GM10248 (cell line): ENCODE measurements around the gene IL1RAP.
"Not testable (repeated sequence)": the region's sequence is repeated elsewhere in the genome, so short reads cannot be mapped to it uniquely, and the experiment has no call there.

Experiments
- CTCF ChIA-PET: fragments of 300-600 bp; sonication (Branson Sonifier 250); formaldehyde crosslinking; extraction: SDS; loops from one replicate; lab custom pipeline; 2021; ENCODE audit warnings: antibody characterized with exemption; lab: Yijun Ruan, JAX
- POLR2A ChIA-PET: fragments of 350-650 bp; sonication (Branson Sonifier 250); formaldehyde crosslinking; extraction: SDS; loops from one replicate; lab custom pipeline; 2020; ENCODE audit warnings: antibody characterized with exemption; lab: Yijun Ruan, JAX
- DNase-seq: peaks from one replicate; pipeline ENCODE4 v3.0.0; 2012; ENCODE audit errors: extremely low spot score
- CTCF ChIP-seq: IDR thresholded peaks from 2 replicates; pipeline ENCODE4 v1.5.1; 2012; ENCODE audit warnings: mild to moderate bottlenecking, low read depth; ENCODE audit errors: extremely low read depth, missing control alignments, control extremely low read depth

Gene IL1RAP

GRCh38 chr3:190677001-190677400 is 163.1 kb downstream of the IL1RAP start:
- DNase-seq, result no peak
- no peak for TF ChIP-seq CTCF
- ChIA-PET POLR2A (no interaction called here), CTCF (no interaction called here)

- CTCF ChIA-PET, DNase-seq, POLR2A ChIA-PET: not testable (repeated sequence)
Observed at GRCh38 chr3:190677868-190678267, 164.0 kb downstream of the IL1RAP start.

GRCh38 chr3:190680691-190681090 is 166.8 kb downstream of the IL1RAP start:
- TF ChIP-seq CTCF, result no peak
- ChIA-PET CTCF (no interaction called here), POLR2A (no interaction called here)
- DNase-seq, result no peak

GRCh38 chr3:190684776-190685175 is 170.9 kb downstream of the IL1RAP start:
- ChIA-PET CTCF (interaction anchor here (1.4 kb wide), 1 partner anchor 31 kb away, joined by 3 read pairs; no protein-coding TSS in a partner anchor), POLR2A (no interaction called here)
- no peak for DNase-seq
- no peak for TF ChIP-seq CTCF

- ChIA-PET POLR2A (no interaction called here), CTCF (no interaction called here)
- TF ChIP-seq CTCF, result no peak
- DNase-seq, result no peak
Observed at GRCh38 chr3:190686011-190686410, 172.1 kb downstream of the IL1RAP start.

- ChIA-PET POLR2A (no interaction called here), CTCF (interaction anchor here (1.5 kb wide), 1 partner anchor 10 kb away, joined by 3 read pairs; no protein-coding TSS in a partner anchor)
- DNase-seq, result no peak
- TF ChIP-seq CTCF, result no peak
Observed at GRCh38 chr3:190690246-190690645, 176.4 kb downstream of the IL1RAP start.

- CTCF ChIA-PET, result no interaction called here
- TF ChIP-seq CTCF, result no peak
- POLR2A ChIA-PET, result no interaction called here
- no peak for DNase-seq
Observed at GRCh38 chr3:190692256-190692655, 178.4 kb downstream of the IL1RAP start.
